Suprapubic skin (tissue), 3 donors: Measurements from ENCODE around the gene SHF.

Source experiments
- CTCF ChIP-seq, 2 donors: fragments of 200-600 bp in 1 of 2; fragments of 450-650 bp in 1 of 2; sonication (generic) in 1 of 2; IDR thresholded peaks; one replicate each; pipeline ENCODE4 v1.5.1; 2016 to 2019; ENCODE audit warnings: antibody characterized with exemption in 2 of 2, mild to moderate bottlenecking in 1 of 2, moderate library complexity in 1 of 2
- POLR2A ChIP-seq, 2 donors: fragments of 450-650 bp; IDR thresholded peaks; one replicate each; pipeline ENCODE4 v1.6.1; 2017; ENCODE audit warnings: antibody characterized with exemption in 2 of 2, mild to moderate bottlenecking in 2 of 2, moderate library complexity in 2 of 2

DNA sequence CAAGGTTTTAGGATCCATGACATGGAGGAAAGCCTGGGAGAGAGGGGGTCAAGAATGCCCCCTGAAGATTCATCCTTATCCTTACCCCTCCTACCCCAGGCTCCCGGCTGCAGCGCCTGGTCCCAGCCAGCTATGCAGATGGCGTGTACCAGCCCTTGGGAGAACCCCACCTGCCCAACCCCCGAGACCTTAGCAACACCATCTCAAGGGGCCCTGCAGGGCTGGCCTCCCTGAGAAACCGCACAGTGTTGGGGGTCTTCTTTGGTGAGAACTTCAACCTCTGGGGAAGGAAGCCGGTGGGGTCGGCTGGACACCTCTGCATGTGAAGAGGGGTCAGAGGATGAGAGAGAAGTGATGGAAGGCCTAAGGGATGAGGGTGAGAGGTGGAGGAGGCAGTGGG lies 53.7 kb downstream of the SHF start:
- TF ChIP-seq POLR2A (IDR thresholded peaks at IDR 0.05): no peak
- no peak for TF ChIP-seq CTCF (IDR thresholded peaks at IDR 0.05)
